GM18951 (cell line): ENCODE data around the gene FAM236C.
"Not testable (repeated sequence)": the region's sequence is repeated elsewhere in the genome, so short reads cannot be mapped to it uniquely, and the experiment has no call there.

Experiments
- in situ Hi-C: fragments of 300-500 bp; cut with MboI; formaldehyde crosslinking; loops from one replicate; pipeline ENCODE4 v1.12.0; 2022; ENCODE audit warnings: low sequenced_read_pairs, mixed read lengths, inconsistent platforms; ENCODE audit not compliant: unreplicated experiment

FAM236C gene

GRCh38 chrX:72912315-72912714 lies at the start of gene FAM236C:
TSS of gene FAM236C (plus strand) at chrX:72912615. CDS start at chrX:72912715, 100 bp downstream.
- in situ Hi-C loops, result not testable (repeated sequence)

GRCh38 chrX:72882898-72883297 lies 29.5 kb upstream of the FAM236C start:
- in situ Hi-C loops, result not testable (repeated sequence)

- in situ Hi-C loops, result not testable (repeated sequence)
Measured at GRCh38 chrX:72889740-72890139, 22.7 kb upstream of the FAM236C start.

GRCh38 chrX:72916096-72916495 lies 3.7 kb downstream of the FAM236C start:
- in situ Hi-C loops, result not testable (repeated sequence)

GRCh38 chrX:72932283-72932682 lies 19.9 kb downstream of the FAM236C start:
- in situ Hi-C loops, result not testable (repeated sequence)

- in situ Hi-C loops, result not testable (repeated sequence)
Measured at GRCh38 chrX:72936455-72936854, 24.0 kb downstream of the FAM236C start.

- in situ Hi-C loops, result not testable (repeated sequence)
Measured at GRCh38 chrX:72936882-72937455, 24.6 kb downstream of the FAM236C start.

- in situ Hi-C loops, result not testable (repeated sequence)
Measured at GRCh38 chrX:72937906-72938305, 25.5 kb downstream of the FAM236C start, which contains the start of gene FAM236A. TSS of gene FAM236A (plus strand) at chrX:72938206. CDS start at chrX:72938263, 57 bp downstream.

- in situ Hi-C loops, result not testable (repeated sequence)
Measured at GRCh38 chrX:72942272-72942671, 29.9 kb downstream of the FAM236C start.

- in situ Hi-C loops, result not testable (repeated sequence)
Measured at GRCh38 chrX:72943035-72943818, 30.8 kb downstream of the FAM236C start.

- in situ Hi-C loops, result not testable (repeated sequence)
Measured at GRCh38 chrX:72943819-72944169, 31.4 kb downstream of the FAM236C start, which contains the start of gene DMRTC1. TSS of gene DMRTC1 (minus strand) at chrX:72943837. CDS start at chrX:72875694, 68,143 bp downstream.

- in situ Hi-C loops, result loop anchor here (25.0 kb wide), 1 partner anchor 223 kb away; no protein-coding TSS in a partner anchor
Measured at GRCh38 chrX:72959971-72960370, 47.6 kb downstream of the FAM236C start.
